Neutrophil (primary cell): ENCODE data around the gene XPR1.

ENCODE experiments used
- H3K27ac ChIP-seq: fragments of 200-600 bp; sonication (generic); 2 replicates; pipeline ENCODE4 v1.5.1; 2016; ENCODE audit warnings: mild to moderate bottlenecking, moderate library complexity
- H3K27me3 ChIP-seq: fragments of 200-600 bp; sonication (generic); 2 replicates; pipeline ENCODE4 v1.6.0; 2016; ENCODE audit warnings: mild to moderate bottlenecking
- H3K36me3 ChIP-seq: fragments of 200-600 bp; sonication (generic); 2 replicates; pipeline ENCODE4 v1.5.1; 2017
- H3K4me1 ChIP-seq, 2 experiments: fragments of 200-600 bp in 1 of 2; sonication (generic) in 1 of 2; 1 replicate in 1 of 2; 2 replicates in 1 of 2; pipeline versions ENCODE4 v1.5.1 to v1.6.1; 2013 to 2016; ENCODE audit warnings: low read depth in 1 of 2, low read length in 1 of 2, mild to moderate bottlenecking in 1 of 2, moderate library complexity in 1 of 2; ENCODE audit not compliant: control insufficient read depth in 1 of 2, insufficient read depth in 1 of 2
- H3K4me3 ChIP-seq, 2 experiments: fragments of 200-600 bp in 1 of 2; sonication (generic) in 1 of 2; 1 replicate in 1 of 2; 2 replicates in 1 of 2; pipeline ENCODE4 v1.5.1; 2013 to 2016; ENCODE audit warnings: low read depth in 1 of 2, low read length in 1 of 2, mild to moderate bottlenecking in 1 of 2, moderate library complexity in 1 of 2
- H3K9me3 ChIP-seq: fragments of 200-600 bp; sonication (generic); 2 replicates; pipeline ENCODE4 v1.5.1; 2016
- CTCF ChIP-seq: fragments of 200-600 bp; sonication (generic); IDR thresholded peaks from 2 replicates; pipeline ENCODE4 v1.5.1; 2016; ENCODE audit warnings: antibody characterized with exemption

The XPR1 gene

GRCh38 chr1:180899262-180899661 is 267.4 kb downstream of the XPR1 start:
- H3K4me3 ChIP-seq, result no peak overlapping the region
- H3K27me3 ChIP-seq, result no peaks in the 10 kb centered on the region
- H3K9me3 ChIP-seq, result no peaks in the 10 kb centered on the region
- H3K4me1 ChIP-seq, result no peaks in the 10 kb centered on the region
- no peaks in the 10 kb centered on the region for H3K36me3 ChIP-seq
- TF ChIP-seq CTCF, result no peak
- no peak overlapping the region for H3K27ac ChIP-seq

GRCh38 chr1:180901076-180901990 is 269.5 kb downstream of the XPR1 start:
- Histone ChIP-seq H3K36me3 (no peaks in the 10 kb centered on the region), H3K27ac (no peak overlapping the region), H3K4me3 (no peak overlapping the region), H3K27me3 (no peaks in the 10 kb centered on the region), H3K9me3 (no peaks in the 10 kb centered on the region), H3K4me1 (no peaks in the 10 kb centered on the region)
- TF ChIP-seq CTCF, result no peak

GRCh38 chr1:180902541-180902940 is 270.7 kb downstream of the XPR1 start:
- no peaks in the 10 kb centered on the region for H3K9me3 ChIP-seq
- no peak overlapping the region for H3K4me3 ChIP-seq
- no peak overlapping the region for H3K27ac ChIP-seq

GRCh38 chr1:180905927-180906326 is 274.1 kb downstream of the XPR1 start:
- no peak for TF ChIP-seq CTCF
- H3K4me3 ChIP-seq, result no peak overlapping the region
- H3K36me3 ChIP-seq, result no peaks in the 10 kb centered on the region
- H3K27ac ChIP-seq, result no peak overlapping the region
- peaks cover 25% of the 10 kb centered on the region for H3K27me3 ChIP-seq
- no peaks in the 10 kb centered on the region for H3K9me3 ChIP-seq
- no peaks in the 10 kb centered on the region for H3K4me1 ChIP-seq

More at GRCh38 chr1:180902541-180902940, 270.7 kb downstream of the XPR1 start:
- H3K4me1 ChIP-seq, result no peaks in the 10 kb centered on the region
- no peak for TF ChIP-seq CTCF
- no peaks in the 10 kb centered on the region for H3K27me3 ChIP-seq
- no peaks in the 10 kb centered on the region for H3K36me3 ChIP-seq

GRCh38 chr1:180906511-180906910 is 274.7 kb downstream of the XPR1 start:
- Histone ChIP-seq H3K27me3 (peaks cover 31% of the 10 kb centered on the region), H3K9me3 (no peaks in the 10 kb centered on the region), H3K27ac (no peak overlapping the region), H3K4me1 (peaks cover 0 to 2% of the 10 kb centered on the region in 2 experiments), H3K4me3 (no peak overlapping the region), H3K36me3 (no peaks in the 10 kb centered on the region)
- no peak for TF ChIP-seq CTCF
